H9 (cell line): ENCODE data around the gene CABP7. TPM values are rescaled to one million over a fixed set of nuclear protein-coding genes. Genes with fewer than 3 reads are reported as not detected.

Experiments used
- DNase-seq: peaks from one replicate; pipeline ENCODE4 v3.0.0-alpha.2; 2017
- H2AFZ ChIP-seq: one replicate; pipeline ENCODE4 v1.6.1; 2013; ENCODE audit warnings: mild to moderate bottlenecking, low read length, control low read depth, moderate library complexity
- H2AK5ac ChIP-seq: 2 replicates; pipeline ENCODE4 v1.6.1; 2013; ENCODE audit warnings: low read length, control low read depth, mixed read lengths; ENCODE audit not compliant: insufficient read length
- H2BK120ac ChIP-seq: one replicate; pipeline ENCODE4 v1.6.1; 2013; ENCODE audit warnings: low read depth, mild to moderate bottlenecking, low read length, control low read depth, inconsistent platforms; ENCODE audit not compliant: poor library complexity, severe bottlenecking
- H2BK12ac ChIP-seq: 2 replicates; pipeline ENCODE4 v1.6.1; 2013; ENCODE audit warnings: low read length, control low read depth, mixed read lengths, low read depth; ENCODE audit not compliant: insufficient read length
- H2BK15ac ChIP-seq: 2 replicates; pipeline ENCODE4 v1.6.1; 2013; ENCODE audit warnings: low read depth, low read length, control low read depth
- H2BK20ac ChIP-seq: one replicate; pipeline ENCODE4 v1.6.1; 2013; ENCODE audit warnings: low read depth, mild to moderate bottlenecking, low read length, control low read depth, inconsistent platforms; ENCODE audit not compliant: poor library complexity, severe bottlenecking
- H2BK5ac ChIP-seq: 2 replicates; pipeline ENCODE4 v1.6.1; 2013; ENCODE audit warnings: low read length, control low read depth, mixed read lengths; ENCODE audit not compliant: insufficient read length
- H3K14ac ChIP-seq: 2 replicates; pipeline ENCODE4 v1.6.1; 2013; ENCODE audit warnings: low read length, control low read depth; ENCODE audit not compliant: insufficient read depth
- H3K18ac ChIP-seq: 2 replicates; pipeline ENCODE4 v1.6.1; 2013; ENCODE audit warnings: low read depth, mild to moderate bottlenecking, mixed read lengths, low read length, control low read depth; ENCODE audit not compliant: insufficient read length
- H3K23ac ChIP-seq: 2 replicates; pipeline ENCODE4 v1.6.1; 2013; ENCODE audit warnings: low read length, control low read depth, mixed read lengths, low read depth; ENCODE audit not compliant: insufficient read length
- H3K23me2 ChIP-seq: 2 replicates; pipeline ENCODE4 v1.6.1; 2013; ENCODE audit warnings: low read depth, mild to moderate bottlenecking, mixed read lengths, low read length, control low read depth; ENCODE audit not compliant: insufficient read length, poor library complexity, severe bottlenecking
- H3K27ac ChIP-seq: 2 replicates; pipeline ENCODE4 v1.5.1; 2013; ENCODE audit warnings: low read length, control low read depth, mixed read lengths, low read depth; ENCODE audit not compliant: insufficient read length
- H3K27me3 ChIP-seq: 2 replicates; pipeline ENCODE4 v1.6.1; 2013; ENCODE audit warnings: low read length, control low read depth, inconsistent platforms; ENCODE audit not compliant: insufficient read depth
- H3K4ac ChIP-seq: 2 replicates; pipeline ENCODE4 v1.6.1; 2013; ENCODE audit warnings: low read depth, mild to moderate bottlenecking, control low read depth, inconsistent platforms, low read length, moderate library complexity
- H3K4me1 ChIP-seq: 2 replicates; pipeline ENCODE4 v1.6.1; 2013; ENCODE audit warnings: low read length, control low read depth, inconsistent platforms; ENCODE audit not compliant: insufficient read depth
- H3K4me2 ChIP-seq: 2 replicates; pipeline ENCODE4 v1.6.1; 2013; ENCODE audit warnings: low read length, control low read depth, mixed read lengths; ENCODE audit not compliant: insufficient read length, insufficient read depth
- H3K56ac ChIP-seq: 2 replicates; pipeline ENCODE4 v1.6.1; 2013; ENCODE audit warnings: low read depth, mild to moderate bottlenecking, mixed read lengths, low read length, control low read depth; ENCODE audit not compliant: insufficient read length
- H3K79me1 ChIP-seq: 2 replicates; pipeline ENCODE4 v1.6.1; 2013; ENCODE audit warnings: low read depth, mild to moderate bottlenecking, moderate library complexity, low read length, control low read depth, inconsistent platforms; ENCODE audit not compliant: insufficient read depth, poor library complexity, severe bottlenecking
- H3K79me2 ChIP-seq: 2 replicates; pipeline ENCODE4 v1.6.1; 2013; ENCODE audit warnings: low read length, control low read depth, inconsistent platforms; ENCODE audit not compliant: insufficient read depth
- H3K9ac ChIP-seq: 2 replicates; pipeline ENCODE4 v1.6.1; 2013; ENCODE audit warnings: low read length, control low read depth, mixed read lengths; ENCODE audit not compliant: insufficient read length; ENCODE audit errors: extremely low read depth
- H3K9me3 ChIP-seq: one replicate; pipeline ENCODE4 v1.6.1; 2013; ENCODE audit warnings: low read depth, low read length, inconsistent platforms; ENCODE audit not compliant: control insufficient read depth
- H3T11ph ChIP-seq: one replicate; pipeline ENCODE4 v1.6.1; 2013; ENCODE audit warnings: mild to moderate bottlenecking, low read length, control low read depth, inconsistent platforms
- H4K20me1 ChIP-seq: one replicate; pipeline ENCODE4 v1.6.1; 2013; ENCODE audit not compliant: control insufficient read depth, insufficient read length, insufficient read depth
- H4K5ac ChIP-seq: 2 replicates; pipeline ENCODE4 v1.6.1; 2013; ENCODE audit warnings: low read depth, mild to moderate bottlenecking, mixed read lengths, low read length, control low read depth; ENCODE audit not compliant: insufficient read length
- H4K8ac ChIP-seq: replicated peaks from 2 replicates; pipeline ENCODE4 v1.6.1; 2013; ENCODE audit warnings: low read length, control low read depth, mixed read lengths, low read depth; ENCODE audit not compliant: insufficient read length
- H4K91ac ChIP-seq: 2 replicates; pipeline ENCODE4 v1.6.1; 2013; ENCODE audit warnings: low read depth, mild to moderate bottlenecking, moderate library complexity, mixed read lengths, low read length, control low read depth; ENCODE audit not compliant: insufficient read length
- H3K27ac Mint-ChIP-seq, 3 experiments: 2 replicates in 2 of 3; 3 replicates in 1 of 3; pipeline ENCODE4 v1.8.0; 2020 to 2021; ENCODE audit warnings: mixed read lengths in 3 of 3, mild to moderate bottlenecking in 1 of 3, moderate library complexity in 1 of 3
- H3K27me3 Mint-ChIP-seq: 2 replicates; pipeline ENCODE4 v1.8.0; 2021; ENCODE audit warnings: low read depth, mild to moderate bottlenecking, moderate library complexity, mixed read lengths
- H3K36me3 Mint-ChIP-seq, 3 experiments: 2 replicates in 2 of 3; 3 replicates in 1 of 3; pipeline ENCODE4 v1.8.0; 2020 to 2021; ENCODE audit warnings: low read depth in 3 of 3, mixed read lengths in 3 of 3; ENCODE audit not compliant: insufficient read depth in 1 of 3
- H3K4me1 Mint-ChIP-seq, 2 experiments: 2 replicates each; pipeline ENCODE4 v1.8.0; 2020; ENCODE audit warnings: mixed read lengths in 2 of 2
- H3K4me3 Mint-ChIP-seq, 2 experiments: 2 replicates in 1 of 2; 3 replicates in 1 of 2; pipeline ENCODE4 v1.8.0; 2020 to 2021; ENCODE audit warnings: mild to moderate bottlenecking in 2 of 2, mixed read lengths in 2 of 2, moderate library complexity in 1 of 2
- H3K9me3 Mint-ChIP-seq, 2 experiments: 2 replicates in 1 of 2; 3 replicates in 1 of 2; pipeline ENCODE4 v1.8.0; 2020; ENCODE audit warnings: mild to moderate bottlenecking in 2 of 2, mixed read lengths in 2 of 2, moderate library complexity in 1 of 2
- CTCF ChIP-seq: fragments of 200-600 bp; sonication (generic); conservative IDR thresholded peaks from 3 replicates; pipeline ENCODE4 v1.8.0; 2021; ENCODE audit warnings: antibody characterized with exemption, mild to moderate bottlenecking
- WGBS: extraction: QIAGEN DNeasy Blood & Tissue Kit; methylation state at CpG from one replicate; pipeline ENCODE4 v1.1.7; 2013; ENCODE audit warnings: missing lambda C conversion rate, low lambda C conversion rate, mixed read lengths; ENCODE audit not compliant: insufficient read length; ENCODE audit errors: extremely low coverage; 5-methylcytosine and 5-hydroxymethylcytosine counted together
- total RNA-seq: library from RNA; stranded (reverse); gene quantifications from 2 replicates; pipeline ENCODE4 v1.2.1, GENCODE V29; 2021

The CABP7 gene
- total RNA-seq, 1 experiment from 2014 or later, result 0.83 TPM

GRCh38 chr22:29780220-29780619, 60.4 kb downstream of the CABP7 start:
- H3K56ac ChIP-seq, result no peak overlapping the region
- no peak overlapping the region for H2BK12ac ChIP-seq
- no peak overlapping the region for H4K8ac ChIP-seq
- no peak overlapping the region for H2BK5ac ChIP-seq
- no peak overlapping the region for H2AFZ ChIP-seq
- H3K23ac ChIP-seq, result no peak overlapping the region
- H3K4me1 Mint-ChIP-seq, result peaks cover 7 to 20% of the 10 kb centered on the region in 2 experiments
- no peak overlapping the region for H2BK120ac ChIP-seq
- H3K79me2 ChIP-seq, result no peaks in the 10 kb centered on the region
- no peak overlapping the region for H4K91ac ChIP-seq
- H3K27me3 ChIP-seq, result no peaks in the 10 kb centered on the region
- no peak overlapping the region for H4K5ac ChIP-seq
- H3K27ac ChIP-seq, result no peak overlapping the region
- no peak overlapping the region for H2AK5ac ChIP-seq
- H3K4me1 ChIP-seq, result no peaks in the 10 kb centered on the region
- TF ChIP-seq CTCF, result no peak
- H3K14ac ChIP-seq, result no peak overlapping the region
- no peaks in the 10 kb centered on the region for H4K20me1 ChIP-seq
- H3K4me3 Mint-ChIP-seq, result no peak overlapping the region
- H3K18ac ChIP-seq, result no peak overlapping the region
- no peaks in the 10 kb centered on the region for H3K9me3 Mint-ChIP-seq
- H2BK15ac ChIP-seq, result no peak overlapping the region
- no peak for DNase-seq
- H3K36me3 Mint-ChIP-seq, result no peaks in the 10 kb centered on the region
- H3K9me3 ChIP-seq, result no peaks in the 10 kb centered on the region
- no peak overlapping the region for H3K4me2 ChIP-seq
- WGBS, result no CpG with 5 or more reads among the region's 5 CpGs
- H3K79me1 ChIP-seq, result no peaks in the 10 kb centered on the region
- no peak overlapping the region for H3K9ac ChIP-seq
- H3K27me3 Mint-ChIP-seq, result peaks cover 5% of the 10 kb centered on the region
- H3T11ph ChIP-seq, result no peak overlapping the region
- no peak overlapping the region for H3K27ac Mint-ChIP-seq
- H2BK20ac ChIP-seq, result no peak overlapping the region
- no peak overlapping the region for H3K4ac ChIP-seq
- H3K23me2 ChIP-seq, result no peaks in the 10 kb centered on the region
